HG03565 (cell line): Measurements from ENCODE around the gene CWF19L2.
"Not testable (repeated sequence)": the region's sequence is repeated elsewhere in the genome, so short reads cannot be mapped to it uniquely, and the experiment has no call there.

ENCODE experiments used
- ATAC-seq: cut with Tn5 transposase; IDR thresholded peaks from one replicate; pipeline ENCODE4 v1.9.1; 2021; ENCODE audit warnings: mild to moderate bottlenecking, moderate library complexity; ENCODE audit not compliant: unreplicated experiment

The CWF19L2 gene

GRCh38 chr11:107457558-107458271 lies at the start of gene CWF19L2:
CWF19L2 (minus strand) TSS chr11:107457825; CDS start chr11:107457816, 9 bp downstream.
- peak; percentile 95 for ATAC-seq

- ATAC-seq = no peak
Observed at GRCh38 chr11:107505647-107506225, 48.1 kb upstream of the CWF19L2 start.

GRCh38 chr11:107504981-107505380 lies 47.4 kb upstream of the CWF19L2 start:
- ATAC-seq = no peak

- no peak for ATAC-seq
Observed at GRCh38 chr11:107501713-107502112, 44.1 kb upstream of the CWF19L2 start.

- ATAC-seq = not testable (repeated sequence)
Observed at GRCh38 chr11:107497371-107497770, 39.7 kb upstream of the CWF19L2 start.

GRCh38 chr11:107496011-107496410 lies 38.4 kb upstream of the CWF19L2 start:
- no peak for ATAC-seq

GRCh38 chr11:107494055-107494454 lies 36.4 kb upstream of the CWF19L2 start:
- no peak for ATAC-seq

GRCh38 chr11:107493117-107493516 lies 35.5 kb upstream of the CWF19L2 start:
- no peak for ATAC-seq

GRCh38 chr11:107490836-107491235 lies 33.2 kb upstream of the CWF19L2 start:
- no peak for ATAC-seq

- no peak for ATAC-seq
Observed at GRCh38 chr11:107482234-107482633, 24.6 kb upstream of the CWF19L2 start.

- no peak for ATAC-seq
Observed at GRCh38 chr11:107478922-107479321, 21.3 kb upstream of the CWF19L2 start.

GRCh38 chr11:107477820-107478219 lies 20.2 kb upstream of the CWF19L2 start:
- no peak for ATAC-seq

- no peak for ATAC-seq
Observed at GRCh38 chr11:107473792-107474191, 16.2 kb upstream of the CWF19L2 start.

GRCh38 chr11:107472966-107473365 lies 15.3 kb upstream of the CWF19L2 start:
- ATAC-seq = no peak

GRCh38 chr11:107468596-107468995 lies 11.0 kb upstream of the CWF19L2 start:
- ATAC-seq = no peak

- no peak for ATAC-seq
Observed at GRCh38 chr11:107467696-107468095, 10.1 kb upstream of the CWF19L2 start.

- not testable (repeated sequence) for ATAC-seq
Observed at GRCh38 chr11:107466275-107466866, 8.7 kb upstream of the CWF19L2 start.

- ATAC-seq = peak; percentile 32
Observed at GRCh38 chr11:107457205-107457557, 444 bp downstream of the CWF19L2 start.

GRCh38 chr11:107453594-107454286 lies 3.9 kb downstream of the CWF19L2 start:
- ATAC-seq = no peak

GRCh38 chr11:107446822-107447431 lies 10.7 kb downstream of the CWF19L2 start:
- ATAC-seq = no peak

- ATAC-seq = no peak
Observed at GRCh38 chr11:107442715-107443215, 14.9 kb downstream of the CWF19L2 start.
